ENCODE data around the gene FAM47E. TPM values are rescaled to one million over a fixed set of nuclear protein-coding genes. Genes with fewer than 3 reads are reported as not detected.

The FAM47E gene
- total and polyA plus RNA-seq, 2 of the 13 experiments (the other 11 are each of a cell fraction or from before 2014, with no cell fraction given) = 0.33 to 0.66 TPM

- TF ChIP-seq ZNF280B (CRISPR knock-in tag; IDR thresholded peaks at IDR 0.05; ENCODE audit: borderline replicate concordance) = no peak
- no peak for TF ChIP-seq ZNF562 (CRISPR knock-in tag; IDR thresholded peaks at IDR 0.05; ENCODE audit: borderline replicate concordance)
- TF ChIP-seq ZIK1 (CRISPR knock-in tag; IDR thresholded peaks at IDR 0.05; ENCODE audit: borderline replicate concordance, low read depth) = no peak
- TF ChIP-seq HNF1B (CRISPR knock-in tag; IDR thresholded peaks at IDR 0.05) = 0 out of 2 replicates have a peak, but pooled peaks have one; percentile 48
- peak; percentile 13; the same call in 1 of the 2 replicates for TF ChIP-seq ZFX (CRISPR knock-in tag; IDR thresholded peaks at IDR 0.05; ENCODE audit: low read depth)
- no peak for TF ChIP-seq ZNF552 (CRISPR knock-in tag; IDR thresholded peaks at IDR 0.05; ENCODE audit: borderline replicate concordance)
Observed at GRCh38 chr4:76214177-76214675, 37.3 kb upstream of the FAM47E start (continued).

- in situ Hi-C loops (cut with HindIII; ENCODE audit: extremely low pct_ligation_motif_present, low pct_unique_long_range_greater_than_20kb) = no loop called here
- Histone ChIP-seq H3K36me3 (replicated peaks in 1 of 2; ENCODE audit: control insufficient read depth in 1 of 2, insufficient read depth in 2 of 2, low read length in 2 of 2) (no peaks in the 10 kb centered on the region), H2AFZ (ENCODE audit: low read length) (no peak overlapping the region), H3K27me3 (ENCODE audit: control insufficient read depth in 1 of 2, insufficient read depth in 2 of 2, low read length in 2 of 2) (no peaks in the 10 kb centered on the region; a peak in 1 of 5 replicates), H3K27ac (ENCODE audit: extremely low read length, insufficient read depth, low read length) (no peak overlapping the region), H3K9ac (ENCODE audit: insufficient read depth, low read depth, low read length) (no peak overlapping the region), H3K9me3 (ENCODE audit: low read length) (no peaks in the 10 kb centered on the region), H4K20me1 (ENCODE audit: insufficient read depth, low read length) (no peaks in the 10 kb centered on the region), H3K4me3 (replicated peaks in 1 of 3; ENCODE audit: insufficient read depth in 1 of 3, low read depth in 2 of 3, low read length in 3 of 3) (no peak overlapping the region), H3K4me1 (ENCODE audit: insufficient read depth, low read length) (peaks cover 78% of the 10 kb centered on the region), H3K4me2 (ENCODE audit: low read depth, low read length) (peak overlapping the region; percentile 99), H3K79me2 (ENCODE audit: insufficient read depth, low read length) (peaks cover 29% of the 10 kb centered on the region)
- no TSS peak for BruUV-seq (replicated peaks)
- DNase-seq (ENCODE audit: low spot score) = no peak
- TF ChIP-seq ZNF431 (CRISPR knock-in tag; IDR thresholded peaks at IDR 0.05; ENCODE audit: borderline replicate concordance, low read depth) = no peak
- ATAC-seq = no peak
- intact Hi-C loops (cut with micrococcal nuclease; ENCODE audit: unreplicated experiment) = no loop called here
- FAIRE-seq = no peak
- 94% methylated on average over 2 of the region's 3 CpGs for WGBS (ENCODE audit: low lambda C conversion rate)
- ChIA-PET CTCF (ENCODE audit: low intra/inter-chr PET ratio, low total read pairs) (no interaction called here), POLR2A (interaction anchor here (0.6 to 1.1 kb wide), 2 partner anchors 11 to 92 kb away, joined by 3 to 4 read pairs; partner anchors contain the start of gene STBD1)
Observed at GRCh38 chr4:76215077-76215476, 36.4 kb upstream of the FAM47E start.
